NOMO-1 treated with dmso at 0.1 percent for 144 hours (cell line): ENCODE measurements around the gene AJAP1.

Experiments used
- DNase-seq: peaks from one replicate; lab custom pipeline; 2025; ENCODE audit not compliant: unreplicated experiment; lab: John Stamatoyannopoulos, UW

AJAP1 gene

GRCh38 chr1:4762146-4762545 is 107.7 kb downstream of the AJAP1 start:
- no peak for DNase-seq

DNA sequence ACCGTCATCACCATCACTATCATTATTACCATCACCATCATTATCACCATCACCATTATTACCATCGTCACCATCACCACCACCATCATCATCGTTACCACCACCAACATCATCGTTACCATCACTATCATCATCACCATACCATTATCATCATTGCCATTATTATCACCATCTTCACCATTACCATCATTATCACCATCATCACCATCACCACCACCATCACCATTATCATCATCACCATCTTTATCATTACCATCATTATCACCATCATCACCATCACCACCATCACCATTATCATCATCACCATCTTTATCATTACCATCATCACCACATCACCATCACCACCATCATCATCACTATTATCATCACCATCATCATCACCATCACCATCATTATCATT is 112.9 kb downstream of the AJAP1 start:
- no peak for DNase-seq

- no peak for DNase-seq
Observed at GRCh38 chr1:4768553-4768952, 114.1 kb downstream of the AJAP1 start.

DNA sequence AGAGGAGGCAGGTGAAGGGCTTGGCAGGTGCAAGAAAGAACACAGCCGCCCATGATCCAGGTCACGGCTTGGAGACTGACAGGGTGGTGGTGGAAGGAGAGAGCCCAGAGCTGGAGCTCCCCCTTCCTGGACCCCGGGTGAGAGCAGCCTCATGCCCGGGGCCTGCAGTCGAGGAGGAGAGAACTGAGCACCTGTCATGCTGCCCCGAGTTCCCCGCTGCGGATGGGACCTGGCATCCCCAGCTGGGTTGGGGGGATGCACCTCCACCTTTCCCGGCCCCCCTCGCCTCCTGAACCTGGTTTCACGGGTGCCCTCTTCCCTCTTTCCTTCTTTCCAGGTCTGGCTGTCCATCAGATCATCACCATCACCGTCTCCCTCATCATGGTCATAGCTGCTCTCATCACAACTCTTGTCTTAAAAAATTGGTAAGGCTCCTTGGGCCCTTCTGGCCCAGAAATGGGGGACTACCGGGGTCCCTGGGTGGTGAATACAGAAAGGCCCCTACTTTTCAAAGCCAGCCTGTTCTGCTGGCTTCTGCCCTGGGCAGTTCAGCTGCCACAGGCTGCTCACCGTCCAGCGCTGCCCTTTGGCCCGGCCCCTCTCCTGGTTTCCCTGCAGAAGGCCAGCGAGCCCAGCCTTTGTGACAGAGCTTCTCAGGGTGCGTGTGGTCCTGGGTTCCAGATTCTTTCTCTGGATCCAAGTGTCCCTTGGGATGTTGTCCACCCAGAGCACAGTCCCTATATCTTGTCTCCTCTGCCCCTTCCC is 115.3 kb downstream of the AJAP1 start:
- no peak for DNase-seq

DNA sequence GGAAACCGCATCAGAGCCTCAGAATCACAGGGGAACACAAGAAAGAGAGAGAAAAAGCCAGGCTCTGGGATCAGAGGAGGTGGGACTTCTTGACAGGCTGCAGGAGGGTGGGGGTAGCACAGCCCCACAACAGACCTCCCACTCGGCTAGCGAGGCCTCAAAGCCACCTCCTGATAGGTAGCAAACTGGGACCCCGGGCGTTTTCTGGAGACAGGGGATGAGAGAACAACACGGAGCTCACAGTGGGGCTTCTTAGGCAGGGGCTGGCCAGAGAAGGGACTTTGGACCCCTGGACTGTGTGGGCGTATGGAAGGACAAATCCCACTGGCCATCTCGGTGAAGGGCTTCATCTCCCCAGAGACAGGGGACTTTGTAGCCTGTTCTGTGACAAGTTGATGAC is 116.3 kb downstream of the AJAP1 start:
- no peak for DNase-seq

DNA sequence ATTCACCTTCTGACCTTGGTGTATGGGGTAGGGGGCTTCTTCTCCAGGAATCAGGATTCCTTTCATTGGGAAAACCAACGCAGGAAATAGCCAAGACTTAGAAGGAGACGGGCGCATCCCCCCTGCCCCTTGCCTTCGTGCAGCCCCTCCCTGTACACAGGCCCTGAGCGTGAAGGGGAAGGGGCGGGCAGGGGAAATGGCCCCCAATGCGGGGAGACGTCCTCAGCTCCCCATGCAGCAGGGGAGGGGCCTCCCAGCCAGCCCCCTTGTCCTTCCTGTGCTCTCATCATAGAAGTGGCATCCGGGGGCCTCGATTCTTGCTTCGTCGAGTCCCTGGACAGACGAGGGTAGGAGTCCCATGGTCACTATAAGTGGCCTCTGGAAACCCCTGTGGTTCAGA is 116.9 kb downstream of the AJAP1 start:
- no peak for DNase-seq

DNA sequence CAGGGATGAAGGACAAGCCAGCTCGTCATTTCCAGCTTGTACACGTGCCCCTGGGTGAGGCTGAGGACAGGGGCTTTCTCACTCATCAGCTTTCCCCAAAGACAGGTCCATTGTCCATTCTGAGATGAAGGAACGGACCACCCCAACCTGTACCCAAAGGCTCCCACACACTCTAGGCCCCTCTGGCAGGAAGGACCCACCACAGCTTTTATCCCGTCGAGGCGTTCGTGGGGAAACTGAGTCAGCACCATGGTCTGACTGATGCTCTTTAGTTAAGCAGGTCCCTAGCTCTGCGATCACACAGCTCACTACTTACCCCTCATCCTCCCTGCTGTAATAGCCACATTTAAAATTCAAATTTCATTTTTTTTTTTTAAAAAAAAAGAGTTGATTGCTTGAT is 117.3 kb downstream of the AJAP1 start:
- DNase-seq: no peak

GRCh38 chr1:4772294-4773010 is 118.0 kb downstream of the AJAP1 start:
- no peak for DNase-seq

- DNase-seq: no peak
Observed at GRCh38 chr1:4773226-4773625, 118.8 kb downstream of the AJAP1 start.

- no peak for DNase-seq
Observed at GRCh38 chr1:4775506-4775905, 121.1 kb downstream of the AJAP1 start.

GRCh38 chr1:4778056-4778455 is 123.6 kb downstream of the AJAP1 start:
- DNase-seq: no peak

DNA sequence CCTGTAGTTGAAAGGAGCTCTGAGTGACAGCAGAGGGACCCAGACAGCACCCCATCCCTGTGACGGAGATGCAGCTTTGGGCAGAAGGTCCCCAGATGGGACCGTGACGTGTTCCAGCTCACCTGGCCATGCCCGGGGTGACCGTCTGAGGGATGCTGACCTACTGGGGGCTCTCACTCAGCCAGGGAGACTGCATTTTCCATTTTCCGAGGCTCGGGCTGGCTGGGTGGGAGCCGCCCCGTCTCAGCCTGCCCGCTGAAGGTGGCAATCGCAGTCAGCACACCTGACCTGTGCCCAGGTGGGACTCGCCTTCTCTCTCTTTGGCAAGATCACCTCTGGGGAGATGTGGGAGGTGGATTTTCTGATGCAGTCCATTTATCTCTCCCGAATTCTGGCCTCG is 127.2 kb downstream of the AJAP1 start:
- no peak for DNase-seq

- DNase-seq: no peak
Observed at GRCh38 chr1:4784761-4785160, 130.4 kb downstream of the AJAP1 start.

- DNase-seq: no peak
Observed at GRCh38 chr1:4786055-4786454, 131.6 kb downstream of the AJAP1 start.

GRCh38 chr1:4787551-4787950 is 133.1 kb downstream of the AJAP1 start:
- DNase-seq: no peak

DNA sequence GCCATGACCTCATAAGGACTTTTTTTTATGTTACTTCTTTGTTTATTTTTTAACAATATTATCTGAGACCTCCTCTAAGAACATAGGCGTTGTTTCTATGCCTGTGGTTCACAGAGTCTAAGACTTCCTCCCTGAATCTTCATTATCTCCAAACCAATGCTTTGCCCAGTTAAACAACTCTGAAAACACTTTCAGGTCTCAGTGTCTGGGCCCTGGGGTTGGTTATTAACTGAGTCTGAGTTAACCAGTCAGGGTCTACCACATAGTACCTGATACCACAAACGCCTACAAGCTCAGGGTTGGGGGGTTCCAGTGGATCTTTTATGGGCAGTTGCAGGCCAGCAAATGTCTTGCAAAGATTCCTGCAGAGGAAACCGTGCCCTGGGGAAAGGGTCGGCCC is 138.2 kb downstream of the AJAP1 start:
- no peak for DNase-seq

DNA sequence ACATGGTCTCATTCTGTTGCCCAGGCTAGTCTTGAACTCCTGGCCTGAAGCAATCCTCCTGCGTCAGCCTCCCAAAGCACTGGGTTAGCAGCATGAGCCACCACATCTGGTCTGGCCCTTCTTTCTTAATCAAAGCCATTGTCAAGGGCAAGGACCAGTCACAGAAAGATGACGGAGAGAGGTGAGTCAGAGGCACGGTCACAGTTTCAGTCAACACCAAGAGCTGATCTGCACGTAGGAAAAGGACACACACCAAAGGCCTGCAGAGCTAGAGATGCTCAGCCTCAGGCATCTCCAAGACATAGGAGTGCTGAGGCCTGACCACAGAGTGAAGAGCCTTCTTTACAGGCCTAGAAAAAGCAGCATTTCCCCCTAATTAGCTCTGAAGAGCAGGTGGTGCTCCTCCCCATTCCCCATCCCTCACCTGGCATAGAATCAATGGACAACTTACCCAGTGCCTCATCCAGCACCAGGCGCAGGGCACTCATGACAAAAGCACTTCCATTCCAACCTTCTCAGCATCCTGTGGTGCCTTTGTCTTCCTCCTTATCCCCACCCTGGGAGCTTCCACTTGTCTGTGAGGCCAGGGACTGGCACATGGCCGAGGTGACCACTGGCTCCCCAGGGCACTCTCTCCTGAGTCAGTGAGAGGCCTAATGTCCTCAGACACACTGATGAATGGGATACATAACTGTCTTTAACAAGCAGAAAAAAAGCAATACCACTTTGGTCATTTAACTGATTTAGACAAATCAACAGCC is 139.8 kb downstream of the AJAP1 start:
- no peak for DNase-seq

GRCh38 chr1:4796161-4797015 is 142.0 kb downstream of the AJAP1 start:
- DNase-seq: no peak

- DNase-seq: no peak
Observed at GRCh38 chr1:4797016-4797410, 142.6 kb downstream of the AJAP1 start.

DNA sequence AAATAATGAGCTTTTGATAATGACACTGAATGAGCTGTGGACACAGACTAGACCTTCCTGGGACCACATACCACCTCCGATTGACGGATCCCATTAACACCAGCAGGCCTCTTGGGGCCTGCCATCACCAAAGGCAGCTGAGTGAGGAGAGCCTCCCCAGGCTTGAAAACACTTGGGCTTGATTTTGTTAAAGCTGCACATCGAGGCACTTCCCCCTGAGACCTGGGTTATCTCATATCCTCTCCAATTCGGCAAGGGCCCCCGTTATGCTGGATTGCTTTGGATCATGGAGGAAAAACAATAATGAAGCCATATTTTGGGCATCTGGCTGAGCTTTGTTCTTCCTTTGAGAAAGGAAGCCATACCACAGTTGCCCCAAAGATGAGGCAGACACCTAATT is 143.0 kb downstream of the AJAP1 start:
- no peak for DNase-seq
